Mesothelial cell of epicardium (in vitro differentiated cells): ENCODE results near the gene GLYATL2. TPM values are rescaled to one million over a fixed set of nuclear protein-coding genes. Genes with fewer than 3 reads are reported as not detected.
A peak's percentile ranks its signal among the peaks of the same experiment; 100 is the strongest.

ENCODE experiments used
- DNase-seq, 2 experiments: peaks; one replicate each; pipeline ENCODE4 v3.0.0; 2021; ENCODE audit warnings: low spot score in 2 of 2; ENCODE audit not compliant: unreplicated experiment in 2 of 2
- H3K27ac Mint-ChIP-seq: 2 replicates; pipeline ENCODE4 v1.8.0; 2021; ENCODE audit warnings: mixed read lengths
- H3K27me3 Mint-ChIP-seq: 2 replicates; pipeline ENCODE4 v1.8.0; 2021; ENCODE audit warnings: low read depth, mixed read lengths
- H3K36me3 Mint-ChIP-seq: 2 replicates; pipeline ENCODE4 v1.8.0; 2021; ENCODE audit warnings: mixed read lengths
- H3K4me1 Mint-ChIP-seq: 2 replicates; pipeline ENCODE4 v1.8.0; 2021; ENCODE audit warnings: mixed read lengths
- H3K4me3 Mint-ChIP-seq: 2 replicates; pipeline ENCODE4 v1.8.0; 2021; ENCODE audit warnings: mild to moderate bottlenecking, moderate library complexity, mixed read lengths
- H3K9me3 Mint-ChIP-seq: 2 replicates; pipeline ENCODE4 v1.8.0; 2021; ENCODE audit warnings: mixed read lengths
- CTCF ChIP-seq: fragments of 200-600 bp; sonication (generic); IDR thresholded peaks from one replicate; pipeline ENCODE4 v1.5.0; 2021; ENCODE audit warnings: antibody characterized with exemption; ENCODE audit not compliant: unreplicated experiment
- total RNA-seq: library from RNA; stranded (reverse); gene quantifications from 3 replicates; pipeline ENCODE4 v1.2.1, GENCODE V29; 2021

The GLYATL2 gene
- total RNA-seq, 1 donor from 2014 or later, result not detected

DNA sequence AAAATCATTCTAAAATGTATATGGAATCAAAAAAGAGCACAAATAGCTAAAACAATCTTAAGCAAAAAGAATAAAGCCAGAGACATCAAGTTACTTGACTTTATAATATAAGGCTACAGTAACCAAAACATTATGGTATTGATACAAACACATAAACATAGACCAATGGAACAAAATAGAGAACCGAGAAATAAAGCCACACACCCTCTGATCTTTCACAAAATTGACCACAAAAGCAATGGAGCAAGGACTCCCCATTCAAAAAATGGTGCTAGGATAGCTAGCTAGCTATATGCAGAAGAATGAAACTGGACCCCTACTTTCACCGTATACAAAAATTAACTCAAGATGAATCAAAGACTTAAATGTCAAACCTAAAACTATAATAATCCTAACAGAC, 43.2 kb downstream of the GLYATL2 start:
- Mint-ChIP-seq H3K9me3 (peaks cover 70% of the 10 kb centered on the region), H3K4me1 (no peaks in the 10 kb centered on the region), H3K27ac (no peak overlapping the region), H3K4me3 (no peak overlapping the region), H3K36me3 (no peaks in the 10 kb centered on the region), H3K27me3 (no peaks in the 10 kb centered on the region)
- TF ChIP-seq CTCF, result no peak
- no peak for DNase-seq

DNA sequence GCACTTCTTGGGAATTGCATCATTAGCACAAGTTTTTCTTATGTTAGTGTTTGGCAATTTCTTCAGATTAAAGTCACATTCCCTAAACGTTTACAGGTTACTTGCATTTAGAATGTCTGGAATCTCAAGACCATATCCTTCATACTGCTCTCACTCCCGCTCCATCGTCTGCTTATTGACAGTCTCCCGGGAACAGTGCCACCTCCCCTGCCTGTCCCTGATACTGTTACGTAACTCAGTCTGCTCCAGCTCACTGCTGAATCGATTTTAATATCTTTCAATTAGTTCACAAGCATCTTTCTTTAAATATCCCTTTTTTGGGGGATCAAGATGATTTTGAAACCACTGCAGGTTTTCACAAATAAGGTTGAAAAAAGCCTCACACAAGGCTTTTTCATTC, 48.2 kb downstream of the GLYATL2 start:
- no peak for TF ChIP-seq CTCF

GRCh38 chr11:58788355-58789023, 56.0 kb downstream of the GLYATL2 start:
- DNase-seq, result no peak
- H3K27me3 Mint-ChIP-seq, result no peaks in the 10 kb centered on the region
- no peaks in the 10 kb centered on the region for H3K36me3 Mint-ChIP-seq
- H3K9me3 Mint-ChIP-seq, result peaks cover 55% of the 10 kb centered on the region
- no peak overlapping the region for H3K4me3 Mint-ChIP-seq
- peak; percentile 12 for TF ChIP-seq CTCF
- H3K27ac Mint-ChIP-seq, result no peak overlapping the region
- H3K4me1 Mint-ChIP-seq, result no peaks in the 10 kb centered on the region

More for the DNA sequence above, 48.2 kb downstream of the GLYATL2 start:
- no peak for DNase-seq
- Mint-ChIP-seq H3K36me3 (no peaks in the 10 kb centered on the region), H3K27ac (no peak overlapping the region), H3K9me3 (peaks cover 56% of the 10 kb centered on the region), H3K4me1 (no peaks in the 10 kb centered on the region), H3K27me3 (no peaks in the 10 kb centered on the region), H3K4me3 (no peak overlapping the region)

GRCh38 chr11:58787903-58788302, 56.6 kb downstream of the GLYATL2 start:
- peaks cover 61% of the 10 kb centered on the region for H3K9me3 Mint-ChIP-seq
- H3K36me3 Mint-ChIP-seq, result no peaks in the 10 kb centered on the region
- H3K4me3 Mint-ChIP-seq, result no peak overlapping the region
- no peak for TF ChIP-seq CTCF
- no peak overlapping the region for H3K27ac Mint-ChIP-seq
- DNase-seq, result no peak
- H3K27me3 Mint-ChIP-seq, result no peaks in the 10 kb centered on the region
- no peaks in the 10 kb centered on the region for H3K4me1 Mint-ChIP-seq

- Mint-ChIP-seq H3K4me1 (no peaks in the 10 kb centered on the region), H3K36me3 (no peaks in the 10 kb centered on the region), H3K27ac (no peak overlapping the region), H3K4me3 (no peak overlapping the region), H3K9me3 (peaks cover 67% of the 10 kb centered on the region), H3K27me3 (no peaks in the 10 kb centered on the region)
- no peak for TF ChIP-seq CTCF
- no peak for DNase-seq
Measured at GRCh38 chr11:58786693-58787092, 57.8 kb downstream of the GLYATL2 start.
